Measurements from ENCODE around the gene CYSRT1. TPM values are rescaled to one million over a fixed set of nuclear protein-coding genes. Genes with fewer than 3 reads are reported as not detected.

Gene CYSRT1
- polyA plus RNA-seq, 1 donor: 2.4 TPM

DNA sequence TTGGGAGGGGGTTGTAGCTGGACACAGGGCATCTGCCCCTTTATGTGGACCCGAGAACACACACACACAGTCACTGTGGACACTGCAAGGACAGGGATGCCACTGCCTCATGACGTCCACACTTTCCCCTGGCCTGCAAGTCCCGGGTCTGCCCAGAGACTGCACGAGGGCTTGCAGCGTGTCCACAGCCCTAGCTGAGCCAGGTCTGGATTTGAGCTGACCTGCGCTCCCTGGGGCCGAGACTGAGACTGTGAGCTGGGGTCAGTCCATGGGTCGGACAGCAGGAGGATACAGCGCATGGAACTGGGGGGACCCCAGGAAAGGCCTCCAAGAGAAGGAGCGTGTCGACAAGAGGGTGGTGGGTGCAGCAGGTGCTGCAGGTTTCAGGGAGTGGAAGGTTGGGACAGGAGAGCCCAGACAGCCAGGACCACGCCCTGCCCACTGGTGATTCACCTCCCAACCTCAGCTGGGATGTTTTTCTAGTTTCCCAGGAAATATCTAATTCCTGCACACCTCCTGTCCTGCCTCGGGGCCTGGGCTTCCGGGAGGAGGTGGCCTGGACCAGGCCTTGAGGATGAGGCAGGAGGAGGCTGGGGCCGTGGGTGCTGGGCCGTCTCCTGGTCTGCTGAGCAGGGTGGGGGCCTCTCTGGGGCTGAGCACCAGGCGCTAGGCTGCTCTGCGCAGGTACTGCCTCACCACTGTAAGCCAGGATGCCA is 1.5 kb downstream of the CYSRT1 start:
- DNase-seq (ENCODE audit: low read depth): no peak

DNA sequence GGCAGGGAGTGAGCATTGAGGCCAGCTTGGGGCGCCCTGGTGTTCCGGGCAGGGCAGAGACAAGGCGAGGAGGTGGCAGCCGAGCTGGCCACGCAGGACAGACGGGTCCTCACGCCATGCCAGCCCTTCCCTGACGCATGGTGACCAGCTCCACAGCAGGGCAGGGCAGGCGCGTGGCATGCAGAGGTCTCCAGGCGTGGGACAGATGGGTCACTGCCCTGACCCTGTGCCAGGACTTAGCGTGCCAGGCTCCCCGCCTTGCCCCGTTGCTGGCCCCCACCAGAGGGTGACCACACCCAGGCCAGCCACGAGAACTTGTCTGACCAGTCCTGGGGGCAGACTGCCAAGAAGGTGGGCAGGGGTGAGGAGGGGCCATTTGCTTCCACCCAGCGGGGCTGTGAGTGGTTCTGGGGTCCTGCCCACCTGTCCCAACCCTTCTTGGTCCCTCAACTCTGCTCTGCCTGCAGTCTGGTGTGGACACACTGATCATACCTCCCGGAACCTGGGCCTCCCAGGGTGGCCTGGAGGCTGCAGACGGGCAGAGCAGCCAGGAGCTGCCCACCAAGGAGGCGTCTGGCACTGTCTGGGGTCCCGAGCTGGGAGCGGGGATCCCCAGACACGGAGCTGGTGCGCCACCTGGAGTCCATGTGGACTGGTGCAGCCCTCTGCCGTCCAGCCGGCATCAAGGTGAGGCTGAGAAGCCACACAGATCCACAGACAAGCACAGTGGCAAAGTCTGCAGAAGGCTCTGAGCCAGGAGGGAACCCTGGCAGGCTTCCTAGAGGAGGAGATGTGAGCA is 2.3 kb downstream of the CYSRT1 start, which contains the start of gene RNF224:
TSS of gene RNF224 (plus strand) at position 449 of the 799 bp plus-strand sequence. CDS start 834 bp downstream, outside the sequence.
- DNase-seq (ENCODE audit: low read depth): no peak

DNA sequence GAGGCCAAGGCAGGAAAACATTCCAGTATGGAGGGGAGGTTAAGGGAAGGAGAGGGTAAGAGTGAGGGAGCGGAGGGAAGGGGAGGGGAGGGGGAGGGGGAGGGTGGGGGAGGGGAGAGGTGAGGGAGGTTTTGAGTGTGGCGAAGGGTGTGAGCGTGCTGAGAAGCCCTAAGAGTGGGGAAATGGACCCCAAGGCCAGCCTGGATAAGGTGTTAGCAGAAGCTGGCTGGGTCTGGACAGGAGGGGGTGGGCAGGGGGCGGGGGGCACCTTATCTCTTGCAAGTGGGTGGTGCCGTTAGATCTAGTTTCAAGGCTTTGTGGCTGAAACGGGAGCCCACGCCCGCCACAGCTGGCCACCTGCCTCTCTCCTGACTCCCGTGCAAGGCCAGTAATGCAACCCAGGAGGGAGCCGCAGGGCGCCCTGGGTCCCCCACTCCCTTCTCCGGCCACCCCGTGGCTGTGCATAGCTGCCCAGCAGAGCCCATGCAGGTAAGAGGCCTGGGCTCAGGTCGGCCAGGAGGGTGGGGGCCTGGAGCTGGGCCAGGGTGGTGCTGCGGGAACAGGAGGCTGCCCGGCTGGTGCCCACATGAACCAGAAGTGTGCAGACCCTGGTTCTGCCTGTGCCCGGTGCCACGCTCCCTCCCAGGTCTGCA is 3.0 kb downstream of the CYSRT1 start:
- no peak for DNase-seq (ENCODE audit: low read depth)

DNA sequence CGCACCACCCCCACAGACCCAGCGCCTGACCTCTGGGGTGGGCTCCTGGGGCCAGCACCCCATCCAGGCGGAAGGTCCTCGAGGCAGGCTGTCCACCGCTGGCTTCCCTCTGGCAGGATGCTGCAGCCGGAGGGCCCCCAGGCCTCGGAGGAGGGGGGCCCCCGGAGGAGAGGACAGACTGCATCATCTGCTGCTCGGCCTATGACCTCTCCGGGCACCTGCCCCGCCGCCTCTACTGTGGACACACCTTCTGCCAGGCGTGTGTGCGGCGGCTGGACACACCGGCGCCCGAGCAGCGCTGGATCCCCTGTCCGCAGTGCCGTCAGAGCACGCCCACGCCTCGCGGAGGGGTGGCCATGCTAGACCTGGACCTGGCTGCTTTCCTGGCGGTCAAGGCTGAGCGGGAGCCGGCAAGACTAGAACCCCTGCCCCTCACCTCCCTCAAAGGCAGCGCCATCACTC is 3.6 kb downstream of the CYSRT1 start:
- DNase-seq (ENCODE audit: low read depth): no peak

DNA sequence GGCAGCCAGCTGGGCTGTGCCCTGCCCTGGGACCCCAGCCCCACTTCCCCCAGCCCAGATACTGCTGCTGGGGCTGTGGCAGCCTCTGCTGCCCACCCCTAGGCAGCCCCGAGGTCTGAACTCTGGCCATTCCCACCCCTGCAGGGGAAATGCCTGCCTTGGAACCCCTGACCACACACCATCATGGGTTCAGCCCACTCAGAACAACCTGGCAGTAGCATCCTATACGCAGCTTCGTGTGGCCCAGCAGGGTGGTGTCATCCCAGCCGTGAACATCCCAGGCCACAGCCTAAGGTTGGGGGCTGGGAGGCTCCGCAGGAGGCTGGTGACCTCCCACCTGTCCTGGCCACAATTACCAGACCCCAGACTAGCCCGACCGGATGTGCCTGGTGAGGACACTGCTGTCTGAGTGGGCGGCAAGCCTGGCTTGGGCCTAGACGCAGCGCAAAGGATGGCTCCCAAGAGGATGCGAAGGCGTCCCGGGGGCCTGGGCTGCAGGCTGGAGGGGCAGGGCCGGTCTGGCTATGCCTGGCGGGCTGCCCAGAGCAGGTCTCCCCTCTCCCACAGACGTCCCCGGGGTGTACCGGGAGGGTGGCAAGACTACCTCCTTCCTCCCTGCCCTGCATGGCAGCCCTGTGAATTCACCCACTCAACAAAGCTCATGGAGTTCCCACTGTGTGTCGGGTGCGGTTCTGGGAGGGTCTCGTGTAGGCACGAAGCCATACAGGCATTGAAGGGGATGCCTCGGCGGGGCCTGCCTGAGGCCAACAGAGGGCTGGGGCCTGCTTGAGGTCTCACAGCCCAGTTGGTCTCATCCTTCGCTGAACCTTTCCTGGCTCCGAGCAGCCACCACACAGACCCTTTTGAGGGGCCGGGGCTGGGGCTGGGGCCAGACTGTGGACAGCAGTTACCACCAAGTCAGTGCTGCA is 4.3 kb downstream of the CYSRT1 start:
- no peak for DNase-seq (ENCODE audit: low read depth)

DNA sequence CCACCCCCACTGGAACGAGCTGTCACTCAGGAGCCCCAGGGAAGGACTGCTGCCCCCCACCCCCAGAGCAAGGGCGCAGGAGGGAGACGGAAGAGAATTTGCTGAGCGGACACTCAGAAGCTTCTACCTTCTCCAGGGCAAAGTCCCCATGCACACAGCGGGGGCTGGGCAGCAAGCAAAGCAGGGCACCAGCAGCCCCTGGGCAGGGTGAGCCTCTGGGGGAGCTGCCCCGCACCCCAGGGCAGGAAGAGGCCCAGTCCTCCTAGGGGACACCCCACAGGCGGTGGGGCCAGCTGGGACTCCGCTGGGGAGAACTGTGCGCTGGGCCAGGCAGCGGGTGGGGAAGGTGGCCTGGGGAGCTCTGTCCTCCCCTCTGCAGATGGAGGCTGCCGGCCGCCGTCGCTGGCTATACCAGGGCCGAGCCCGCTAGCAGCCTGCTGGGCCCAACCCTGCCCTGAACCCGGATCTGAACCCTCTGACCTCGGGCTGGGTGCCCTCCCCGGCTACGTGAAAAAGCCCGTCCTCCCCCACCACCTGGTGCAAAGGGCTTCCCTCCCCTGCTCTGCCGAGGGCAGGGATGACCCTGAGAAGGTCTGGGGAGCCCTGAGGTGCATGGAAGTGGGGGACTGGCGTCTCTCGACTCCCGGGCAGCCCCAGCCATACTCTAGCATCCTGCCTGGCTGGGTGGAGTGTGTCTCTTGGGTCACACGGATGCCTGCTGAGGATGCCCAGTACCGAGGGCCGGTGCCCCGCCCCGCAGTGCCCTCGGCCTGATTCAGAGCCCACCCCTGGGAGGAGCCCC is 5.1 kb downstream of the CYSRT1 start:
- no peak for DNase-seq (ENCODE audit: low read depth)

DNA sequence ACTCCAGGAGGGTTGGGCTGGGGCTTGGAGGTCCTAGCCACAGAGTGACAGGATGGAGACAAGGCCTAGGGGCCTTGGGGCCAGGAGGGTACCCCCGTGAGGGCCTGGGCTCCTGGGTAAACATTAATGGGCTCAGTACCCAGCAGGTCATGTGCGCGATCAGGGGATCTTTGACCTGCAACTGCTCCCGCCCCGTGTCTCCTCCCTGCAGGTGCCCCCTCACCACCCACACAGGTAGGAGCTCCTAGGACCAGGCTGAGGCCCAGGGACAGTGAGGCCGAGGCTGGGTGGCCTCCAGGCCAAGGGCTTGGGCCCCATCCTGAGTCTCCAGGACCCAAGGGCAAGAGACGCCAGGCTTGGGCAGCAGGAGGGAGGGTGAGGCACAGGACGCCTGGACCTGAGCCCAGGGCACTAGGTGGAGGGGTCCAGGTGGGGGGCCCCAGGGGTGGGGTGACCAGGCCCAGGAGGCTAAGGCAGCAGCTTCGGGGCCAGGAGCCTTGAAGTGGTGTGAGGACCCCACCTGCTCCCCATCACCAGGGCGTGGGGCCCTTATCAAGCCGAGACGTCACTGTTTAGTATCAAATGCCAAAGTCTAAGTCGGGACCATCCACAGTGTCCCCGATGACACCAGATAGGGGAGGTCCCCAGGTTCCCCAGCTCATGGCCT is 5.9 kb downstream of the CYSRT1 start, which contains the start of gene SLC34A3:
TSS of gene SLC34A3 (plus strand) at position 197 of the 667 bp plus-strand sequence. CDS start 802 bp downstream, outside the sequence.
- DNase-seq (ENCODE audit: low read depth): no peak

DNA sequence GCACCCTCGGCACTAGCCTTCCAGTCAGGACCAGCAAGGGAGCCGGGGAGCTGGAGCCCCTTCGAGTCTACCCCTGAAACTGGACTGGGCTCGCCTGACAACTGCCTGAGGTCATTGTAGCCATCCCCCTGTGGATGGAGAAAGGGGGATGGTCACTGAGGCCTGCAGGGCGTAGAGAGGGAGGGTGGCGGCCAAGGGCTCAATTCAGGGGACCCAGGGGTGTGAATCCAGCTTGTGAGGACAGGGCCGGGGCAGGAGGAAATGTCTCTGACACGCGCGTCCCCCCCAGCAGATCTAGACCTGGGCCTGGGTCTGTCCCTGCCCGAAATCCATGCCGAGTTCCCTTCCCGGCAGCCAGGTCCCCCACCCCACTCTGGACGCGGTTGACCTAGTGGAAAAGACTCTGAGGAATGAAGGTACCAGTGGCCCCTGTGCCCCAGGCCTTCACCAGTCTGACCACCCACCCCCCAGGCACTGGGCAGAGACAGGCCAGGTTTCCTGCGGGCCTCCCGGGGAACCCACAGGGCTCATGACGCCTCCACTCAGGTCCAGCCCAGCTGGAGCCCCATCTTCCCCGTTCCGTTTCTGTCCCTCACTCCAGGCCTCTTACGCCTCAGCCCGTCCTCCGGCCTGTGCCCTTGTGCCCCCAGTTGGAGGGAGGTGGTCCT is 6.5 kb downstream of the CYSRT1 start:
- no peak for DNase-seq (ENCODE audit: low read depth)

DNA sequence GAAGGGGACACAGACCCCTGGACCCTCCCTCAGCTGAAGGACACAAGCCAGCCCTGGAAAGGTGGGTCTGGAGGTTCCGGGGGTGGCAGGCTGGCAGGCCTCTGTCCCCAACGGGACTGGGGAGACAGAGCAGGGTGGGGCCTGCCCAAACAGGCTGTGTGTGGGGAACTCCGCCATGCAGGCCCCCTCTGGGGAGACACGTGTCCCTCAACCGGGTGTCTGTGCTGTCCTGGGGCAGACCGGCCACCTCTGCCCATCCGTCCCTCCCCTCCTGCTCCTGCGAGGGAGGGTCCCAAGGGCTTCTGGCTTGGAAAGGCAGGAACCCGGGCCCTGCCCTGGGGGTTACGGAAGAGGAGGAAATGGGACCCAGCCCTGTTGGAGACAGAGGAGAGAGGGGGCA is 7.1 kb downstream of the CYSRT1 start:
- no peak for DNase-seq (ENCODE audit: low read depth)

DNA sequence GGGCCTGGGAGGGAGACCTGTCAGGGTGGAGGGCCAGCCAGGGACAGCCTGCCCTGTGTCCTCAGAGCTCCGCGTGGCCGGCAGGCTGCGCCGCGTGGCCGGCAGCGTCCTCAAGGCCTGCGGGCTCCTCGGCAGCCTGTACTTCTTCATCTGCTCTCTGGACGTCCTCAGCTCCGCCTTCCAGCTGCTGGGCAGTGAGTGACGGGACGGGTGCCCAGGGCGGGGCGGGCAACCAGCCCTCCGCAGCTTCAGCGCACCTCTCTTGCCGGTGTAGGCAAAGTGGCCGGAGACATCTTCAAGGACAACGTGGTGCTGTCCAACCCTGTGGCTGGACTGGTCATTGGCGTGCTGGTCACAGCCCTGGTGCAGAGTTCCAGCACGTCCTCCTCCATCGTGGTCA is 7.5 kb downstream of the CYSRT1 start:
- no peak for DNase-seq (ENCODE audit: low read depth)

DNA sequence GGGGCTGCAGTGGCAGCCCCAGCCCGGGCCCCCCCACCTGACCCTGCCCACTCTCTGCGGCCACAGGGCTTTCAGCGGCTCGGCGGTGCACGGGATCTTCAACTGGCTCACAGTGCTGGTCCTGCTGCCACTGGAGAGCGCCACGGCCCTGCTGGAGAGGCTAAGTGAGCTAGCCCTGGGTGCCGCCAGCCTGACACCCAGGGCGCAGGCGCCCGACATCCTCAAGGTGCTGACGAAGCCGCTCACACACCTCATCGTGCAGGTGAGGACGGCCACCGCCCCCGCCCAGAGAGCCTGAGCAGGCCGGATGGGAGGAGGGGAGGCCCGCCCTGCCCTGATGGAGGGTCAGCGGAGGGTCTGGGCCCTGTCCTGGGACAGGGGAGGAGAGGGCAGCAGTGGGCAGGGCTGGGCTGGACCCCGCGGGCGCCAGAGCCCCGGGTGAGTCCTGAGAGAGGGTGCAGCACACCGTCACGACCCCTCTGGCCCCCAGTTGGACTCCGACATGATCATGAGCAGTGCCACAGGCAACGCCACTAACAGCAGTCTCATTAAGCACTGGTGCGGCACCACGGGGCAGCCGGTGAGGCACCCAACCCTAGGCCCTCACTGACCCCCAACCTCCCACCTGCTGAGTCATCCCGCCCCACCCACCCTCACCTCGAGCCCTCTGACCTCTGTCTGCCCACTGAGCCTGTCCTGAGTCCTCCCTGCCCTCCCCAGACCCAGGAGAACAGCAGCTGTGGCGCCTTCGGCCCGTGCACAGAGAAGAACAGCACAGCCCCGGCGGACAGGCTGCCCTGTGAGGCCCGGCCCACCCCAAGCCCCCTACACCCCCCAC is 8.4 kb downstream of the CYSRT1 start:
- DNase-seq (ENCODE audit: low read depth): no peak

DNA sequence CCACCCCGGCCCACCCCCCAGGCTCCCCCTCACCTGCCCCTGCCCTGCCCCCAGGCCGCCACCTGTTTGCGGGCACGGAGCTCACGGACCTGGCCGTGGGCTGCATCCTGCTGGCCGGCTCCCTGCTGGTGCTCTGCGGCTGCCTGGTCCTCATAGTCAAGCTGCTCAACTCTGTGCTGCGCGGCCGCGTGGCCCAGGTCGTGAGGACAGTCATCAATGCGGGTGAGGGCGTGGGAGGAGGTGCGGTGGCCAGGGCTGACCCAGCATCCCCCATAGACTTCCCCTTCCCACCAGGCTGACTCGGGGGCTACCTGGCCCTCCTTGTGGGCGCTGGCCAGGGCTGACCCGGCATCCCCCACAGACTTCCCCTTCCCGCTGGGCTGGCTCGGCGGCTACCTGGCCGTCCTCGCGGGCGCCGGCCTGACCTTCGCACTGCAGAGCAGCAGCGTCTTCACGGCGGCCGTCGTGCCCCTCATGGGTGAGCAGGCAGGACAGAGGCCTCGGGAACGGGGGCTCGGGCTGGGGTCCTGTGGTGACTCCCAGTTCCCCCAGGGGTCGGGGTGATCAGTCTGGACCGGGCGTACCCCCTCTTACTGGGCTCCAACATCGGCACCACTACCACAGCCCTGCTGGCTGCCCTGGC is 9.2 kb downstream of the CYSRT1 start:
- DNase-seq (ENCODE audit: low read depth): no peak

DNA sequence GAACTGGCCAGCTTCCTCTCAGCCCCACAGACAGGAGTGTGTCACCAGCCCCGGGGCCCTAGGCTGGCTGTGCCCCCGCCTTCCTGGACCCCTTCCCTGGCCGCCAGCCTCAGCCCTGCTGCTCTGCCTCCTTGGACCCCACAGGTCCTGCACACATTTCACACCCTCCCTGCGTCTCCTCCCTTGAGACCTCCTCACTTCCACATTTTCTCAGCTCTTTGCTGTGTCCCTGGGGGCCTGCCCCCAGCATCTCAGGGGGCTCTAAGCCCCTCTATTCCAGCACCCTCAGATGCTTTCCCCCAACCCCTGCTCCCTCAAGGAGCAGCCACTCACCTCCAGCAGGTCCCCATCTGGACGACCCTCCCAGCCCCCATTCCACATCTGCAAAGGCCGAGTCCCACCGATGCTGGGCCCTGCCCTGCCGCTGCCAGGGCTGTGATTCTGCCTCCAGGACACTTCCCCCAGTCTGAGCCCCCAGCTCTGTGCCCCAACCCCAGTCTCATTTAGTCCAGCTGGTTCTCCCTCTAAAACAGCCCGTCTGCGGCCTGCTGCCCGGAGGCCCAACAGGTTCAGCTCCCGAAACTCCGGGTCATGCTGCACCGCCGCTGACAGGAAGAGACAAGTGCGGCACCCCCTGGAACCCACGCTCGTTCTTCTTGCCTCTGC is 9.9 kb downstream of the CYSRT1 start:
- DNase-seq (ENCODE audit: low read depth): no peak

DNA sequence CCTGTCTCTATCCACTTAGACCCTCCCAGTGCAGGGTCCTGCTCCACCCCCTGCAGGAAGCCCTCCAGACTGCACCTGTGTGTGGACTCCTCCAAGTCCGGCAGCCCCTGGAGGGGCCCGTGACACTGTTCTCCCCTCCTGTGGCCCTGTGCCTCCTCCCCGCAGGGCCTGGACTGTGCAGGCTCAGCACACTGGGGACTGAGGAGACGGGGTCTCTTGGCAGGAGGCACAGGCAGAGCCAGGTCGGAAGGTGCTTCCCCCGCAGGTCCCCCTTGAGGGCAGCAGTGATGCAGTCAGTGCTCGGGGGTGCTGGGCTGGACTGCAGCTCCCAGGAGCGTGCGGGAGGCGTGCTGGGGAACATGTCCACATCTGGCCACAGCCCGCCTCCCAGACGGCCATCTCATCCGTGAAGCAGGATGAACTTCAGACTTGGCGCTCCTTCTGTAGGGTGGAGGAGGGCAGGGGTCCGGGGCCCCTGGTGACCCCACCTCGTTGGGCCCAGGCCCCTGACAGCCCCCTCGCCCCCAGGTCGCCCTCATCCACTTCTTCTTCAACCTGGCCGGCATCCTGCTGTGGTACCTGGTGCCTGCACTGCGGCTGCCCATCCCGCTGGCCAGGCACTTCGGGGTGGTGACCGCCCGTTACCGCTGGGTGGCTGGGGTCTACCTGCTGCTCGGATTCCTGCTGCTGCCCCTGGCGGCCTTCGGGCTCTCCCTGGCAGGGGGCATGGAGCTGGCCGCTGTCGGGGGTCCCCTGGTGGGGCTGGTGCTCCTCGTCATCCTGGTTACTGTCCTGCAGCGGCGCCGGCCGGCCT is 10.7 kb downstream of the CYSRT1 start:
- no peak for DNase-seq (ENCODE audit: low read depth)

DNA sequence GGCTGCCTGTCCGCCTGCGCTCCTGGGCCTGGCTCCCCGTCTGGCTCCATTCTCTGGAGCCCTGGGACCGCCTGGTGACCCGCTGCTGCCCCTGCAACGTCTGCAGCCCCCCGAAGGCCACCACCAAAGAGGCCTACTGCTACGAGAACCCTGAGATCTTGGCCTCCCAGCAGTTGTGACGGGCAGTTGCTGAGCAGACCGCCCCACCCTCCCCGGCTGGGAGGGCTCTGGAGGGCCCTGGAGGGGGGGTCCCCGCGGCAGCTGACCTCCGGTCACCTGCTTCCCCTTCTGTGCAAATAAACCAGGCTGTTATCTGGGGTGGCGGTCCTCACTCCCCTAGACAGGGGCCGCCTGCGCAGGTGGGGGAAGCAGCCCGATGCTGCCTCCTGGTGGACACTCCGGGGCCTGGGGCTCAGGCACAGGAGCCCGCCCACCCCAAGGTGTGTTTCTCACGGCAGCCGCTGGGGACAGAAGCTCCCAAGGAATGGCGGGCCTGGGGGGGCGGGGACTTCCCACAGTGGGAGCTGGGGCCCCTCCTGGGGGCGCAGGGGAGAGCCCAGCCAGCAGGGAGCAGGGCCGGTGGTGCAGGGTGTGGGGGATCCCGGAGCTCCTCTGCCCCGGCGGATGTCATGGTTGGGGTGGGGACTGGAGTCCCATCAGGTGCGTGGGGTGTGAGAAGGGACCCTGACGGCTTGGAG is 11.4 kb downstream of the CYSRT1 start:
- no peak for DNase-seq (ENCODE audit: low read depth)

DNA sequence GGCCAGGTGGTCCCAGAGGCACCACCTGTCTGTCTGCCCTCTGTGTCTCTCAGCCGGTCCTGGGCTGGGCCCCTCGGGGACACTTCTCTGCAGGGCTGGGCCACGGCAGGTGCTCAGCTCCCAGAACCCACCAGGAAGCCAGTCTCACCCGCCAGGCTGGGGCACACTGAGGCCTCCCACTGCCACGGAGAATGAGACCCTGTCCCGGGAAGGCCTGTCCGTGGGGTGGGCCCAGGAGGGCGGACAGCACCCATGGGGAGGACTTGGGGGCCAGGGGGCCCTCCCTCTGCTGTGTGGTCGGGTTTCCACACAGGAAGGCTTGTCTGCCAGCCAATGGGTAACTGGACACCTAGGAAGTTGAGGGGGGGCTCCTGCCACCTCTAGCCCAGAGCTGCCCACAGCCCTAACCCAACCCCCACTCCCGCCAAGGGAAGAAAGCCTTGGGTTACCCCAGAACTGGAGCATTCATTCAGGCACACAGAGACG is 12.0 kb downstream of the CYSRT1 start:
- no peak for DNase-seq (ENCODE audit: low read depth)

All from forelimb muscle (tissue), 1 donor.